Gastroesophageal sphincter (tissue), 3 donors: ENCODE data around the gene AP1M2.

Experiments used
- EP300 ChIP-seq: sonication (generic); formaldehyde crosslinking; IDR thresholded peaks from one replicate; pipeline ENCODE4 v1.6.1; 2017; ENCODE audit warnings: antibody characterized with exemption, mild to moderate bottlenecking
- POLR2A ChIP-seq, 2 donors: fragments of 450-650 bp; IDR thresholded peaks; one replicate each; pipeline ENCODE4 v1.6.1; 2017; ENCODE audit warnings: antibody characterized with exemption in 2 of 2, mild to moderate bottlenecking in 2 of 2, moderate library complexity in 1 of 2
- POLR2AphosphoS5 ChIP-seq: sonication (generic); formaldehyde crosslinking; IDR thresholded peaks from one replicate; pipeline ENCODE4 v1.6.1; 2017; ENCODE audit warnings: antibody characterized with exemption
- TF ChIP-seq, protein P1 (sequence below), 4 experiments: fragments of 200-600 bp in 2 of 4; fragments of 450-650 bp in 2 of 4; sonication (generic) in 1 of 4; IDR thresholded peaks; one replicate each; pipeline ENCODE4 v1.5.1; 2017 to 2019; ENCODE audit warnings: antibody characterized with exemption in 4 of 4, mild to moderate bottlenecking in 2 of 4, moderate library complexity in 2 of 4

DNA sequence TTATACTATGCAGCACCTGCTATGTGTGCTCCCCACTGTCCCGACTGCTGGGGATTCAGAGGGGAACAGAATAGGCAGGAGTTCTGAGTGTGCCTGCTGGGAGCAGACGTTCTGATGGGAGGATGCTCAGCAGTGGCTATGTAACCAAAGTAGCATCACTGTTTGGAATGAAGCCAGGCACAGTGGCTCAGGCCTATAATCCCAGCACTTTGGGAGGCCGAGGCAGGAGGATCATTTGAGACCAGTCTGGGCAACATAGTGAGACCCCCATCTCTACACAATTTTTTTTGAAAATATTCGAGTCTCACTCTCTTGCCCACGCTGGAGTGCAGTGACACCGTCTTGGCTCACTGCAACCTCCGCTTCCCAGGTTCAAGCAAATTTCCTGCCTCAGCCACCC, 37.4 kb downstream of the AP1M2 start:
- TF ChIP-seq, protein P1, sequence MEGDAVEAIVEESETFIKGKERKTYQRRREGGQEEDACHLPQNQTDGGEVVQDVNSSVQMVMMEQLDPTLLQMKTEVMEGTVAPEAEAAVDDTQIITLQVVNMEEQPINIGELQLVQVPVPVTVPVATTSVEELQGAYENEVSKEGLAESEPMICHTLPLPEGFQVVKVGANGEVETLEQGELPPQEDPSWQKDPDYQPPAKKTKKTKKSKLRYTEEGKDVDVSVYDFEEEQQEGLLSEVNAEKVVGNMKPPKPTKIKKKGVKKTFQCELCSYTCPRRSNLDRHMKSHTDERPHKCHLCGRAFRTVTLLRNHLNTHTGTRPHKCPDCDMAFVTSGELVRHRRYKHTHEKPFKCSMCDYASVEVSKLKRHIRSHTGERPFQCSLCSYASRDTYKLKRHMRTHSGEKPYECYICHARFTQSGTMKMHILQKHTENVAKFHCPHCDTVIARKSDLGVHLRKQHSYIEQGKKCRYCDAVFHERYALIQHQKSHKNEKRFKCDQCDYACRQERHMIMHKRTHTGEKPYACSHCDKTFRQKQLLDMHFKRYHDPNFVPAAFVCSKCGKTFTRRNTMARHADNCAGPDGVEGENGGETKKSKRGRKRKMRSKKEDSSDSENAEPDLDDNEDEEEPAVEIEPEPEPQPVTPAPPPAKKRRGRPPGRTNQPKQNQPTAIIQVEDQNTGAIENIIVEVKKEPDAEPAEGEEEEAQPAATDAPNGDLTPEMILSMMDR (IDR thresholded peaks at IDR 0.05), result no peak
- TF ChIP-seq POLR2A (IDR thresholded peaks at IDR 0.05) (no peak), EP300 (no peak), POLR2AphosphoS5 (no peak)
